Measurements from ENCODE around the gene CD36. TPM values are rescaled to one million over a fixed set of nuclear protein-coding genes. Genes with fewer than 3 reads are reported as not detected.

The CD36 gene
- total RNA-seq, 1 experiment from 2014 or later, result 0.28 TPM

DNA sequence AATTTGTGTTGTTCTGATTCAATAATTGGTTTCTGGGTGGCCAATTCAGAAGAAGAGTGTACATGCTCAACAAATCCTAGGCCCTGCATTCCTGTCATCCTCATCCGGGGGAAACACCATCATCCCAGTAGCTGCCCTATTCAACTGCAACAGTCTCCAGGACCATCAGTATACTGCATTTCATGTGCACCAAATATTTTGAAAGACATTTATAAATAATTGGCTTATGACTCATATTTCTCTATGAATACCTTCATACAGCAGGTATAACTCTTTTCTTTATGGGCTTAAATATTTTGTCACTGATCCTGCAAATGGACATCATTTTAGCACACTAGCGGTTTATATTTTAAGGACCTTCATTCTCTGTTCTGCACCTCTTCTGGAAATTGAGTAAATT lies 38.0 kb downstream of the CD36 start:
- Histone ChIP-seq H2BK120ac (ENCODE audit: low read depth, low read length, poor library complexity, severe bottlenecking) (no peak overlapping the region), H3K27me3 (ENCODE audit: insufficient read depth, low read length) (no peaks in the 10 kb centered on the region), H4K5ac (ENCODE audit: insufficient read length, low read depth, low read length) (no peak overlapping the region), H3K9ac (ENCODE audit: extremely low read depth, insufficient read length, low read length) (no peak overlapping the region), H2AK5ac (ENCODE audit: insufficient read length, low read length) (no peak overlapping the region), H3K4me1 (ENCODE audit: insufficient read depth, low read length) (no peaks in the 10 kb centered on the region), H3K18ac (ENCODE audit: insufficient read length, low read depth, low read length) (no peak overlapping the region), H3K56ac (ENCODE audit: insufficient read length, low read depth, low read length) (no peak overlapping the region), H2BK12ac (ENCODE audit: insufficient read length, low read depth, low read length) (no peak overlapping the region), H2BK5ac (ENCODE audit: insufficient read length, low read length) (no peak overlapping the region), H3K79me1 (ENCODE audit: insufficient read depth, low read depth, low read length, poor library complexity, severe bottlenecking) (no peaks in the 10 kb centered on the region), H3K4me2 (ENCODE audit: insufficient read depth, insufficient read length, low read length) (no peak overlapping the region), H4K91ac (ENCODE audit: insufficient read length, low read depth, low read length) (no peak overlapping the region), H2AFZ (ENCODE audit: low read length) (no peak overlapping the region), H3K4ac (ENCODE audit: low read depth, low read length) (no peak overlapping the region), H3K14ac (ENCODE audit: insufficient read depth, low read length) (no peak overlapping the region), H3K27ac (ENCODE audit: insufficient read length, low read depth, low read length) (no peak overlapping the region), H4K8ac (replicated peaks; ENCODE audit: insufficient read length, low read depth, low read length) (no peak overlapping the region), H3K23ac (ENCODE audit: insufficient read length, low read depth, low read length) (no peak overlapping the region), H3K79me2 (ENCODE audit: insufficient read depth, low read length) (no peaks in the 10 kb centered on the region), H2BK20ac (ENCODE audit: low read depth, low read length, poor library complexity, severe bottlenecking) (no peak overlapping the region), H3T11ph (ENCODE audit: low read length) (no peak overlapping the region), H2BK15ac (ENCODE audit: low read depth, low read length) (no peak overlapping the region), H3K9me3 (ENCODE audit: control insufficient read depth, low read depth, low read length) (no peaks in the 10 kb centered on the region), H4K20me1 (ENCODE audit: control insufficient read depth, insufficient read depth, insufficient read length) (no peaks in the 10 kb centered on the region), H3K23me2 (ENCODE audit: insufficient read length, low read depth, low read length, poor library complexity, severe bottlenecking) (no peaks in the 10 kb centered on the region)
- Mint-ChIP-seq H3K4me3 (no peak overlapping the region), H3K9me3 (no peaks in the 10 kb centered on the region), H3K27me3 (ENCODE audit: low read depth) (no peaks in the 10 kb centered on the region), H3K4me1 (no peaks in the 10 kb centered on the region), H3K27ac (no peak overlapping the region), H3K36me3 (ENCODE audit: insufficient read depth in 1 of 3, low read depth in 3 of 3) (no peaks in the 10 kb centered on the region)
- WGBS (ENCODE audit: extremely low coverage, insufficient read length, low lambda C conversion rate), result no CpG with 5 or more reads among the region's 2 CpGs
- DNase-seq, result no peak
- TF ChIP-seq CTCF (conservative IDR thresholded peaks at IDR 0.05), result no peak

Measured in H9 (cell line).